K562 (cell line): ENCODE measurements around the gene PTCH2. TPM values are rescaled to one million over a fixed set of nuclear protein-coding genes. Genes with fewer than 3 reads are reported as not detected.
A peak's percentile ranks its signal among the peaks of the same experiment; 100 is the strongest.

Experiments used
- ARHGAP35 ChIP-seq: fragments of 450-650 bp; IDR thresholded peaks from 2 replicates; pipeline ENCODE4 v1.6.1; 2018; ENCODE audit not compliant: partially characterized antibody
- CREB1 ChIP-seq, 2 experiments: sonication (generic) in 1 of 2; formaldehyde crosslinking in 1 of 2; IDR thresholded peaks; 2 replicates each; pipeline versions ENCODE4 v1.6.1 to v1.8.0; 2012 to 2022; ENCODE audit warnings: inconsistent platforms in 1 of 2, mild to moderate bottlenecking in 1 of 2, missing genetic modification reagents in 1 of 2, moderate library complexity in 1 of 2
- FOXK2 ChIP-seq, 2 experiments: fragments of 450-650 bp; IDR thresholded peaks in 1 of 2; conservative IDR thresholded peaks in 1 of 2; 2 replicates each; pipeline ENCODE4 v1.6.1; 2016; ENCODE audit warnings: low read depth in 2 of 2, mild to moderate bottlenecking in 1 of 2
- KLF6 ChIP-seq: fragments of 250-450 bp; sonication (Bioruptor Pico); IDR thresholded peaks from 2 replicates; pipeline ENCODE4 v1.4.0; 2020; ENCODE audit warnings: mild to moderate bottlenecking, moderate library complexity, borderline replicate concordance
- LCOR ChIP-seq: sonication (generic); formaldehyde crosslinking; IDR thresholded peaks from 2 replicates; pipeline ENCODE4 v1.8.0; 2022; ENCODE audit warnings: mild to moderate bottlenecking, missing genetic modification reagents
- MCM3 ChIP-seq: fragments of 450-650 bp; IDR thresholded peaks from 2 replicates; pipeline ENCODE4 v1.6.1; 2016
- PRMT5 ChIP-seq: sonication (generic); formaldehyde crosslinking; IDR thresholded peaks from 2 replicates; pipeline ENCODE4 v1.5.0; 2020; ENCODE audit warnings: missing genetic modification reagents
- RFX7 ChIP-seq: fragments of 250-450 bp; sonication (Bioruptor Pico); IDR thresholded peaks from 2 replicates; pipeline ENCODE4 v1.5.1; 2021; ENCODE audit warnings: mild to moderate bottlenecking
- SMARCB1 ChIP-seq: IDR thresholded peaks from 2 replicates; pipeline ENCODE4 v1.6.1; 2011; ENCODE audit warnings: improper control_type of control experiment, low read depth; ENCODE audit not compliant: insufficient read length
- TAF9B ChIP-seq: fragments of 450-650 bp; IDR thresholded peaks from 2 replicates; pipeline ENCODE4 v1.6.1; 2018; ENCODE audit warnings: mild to moderate bottlenecking; ENCODE audit not compliant: partially characterized antibody
- TCF7 ChIP-seq: sonication (generic); IDR thresholded peaks from 2 replicates; pipeline ENCODE4 v1.6.1; 2016; ENCODE audit warnings: antibody characterized with exemption, borderline replicate concordance
- YY1 ChIP-seq, 3 experiments: IDR thresholded peaks; 2 replicates each; pipeline ENCODE4 v1.6.1; 2011; ENCODE audit warnings: low read length in 2 of 3, mild to moderate bottlenecking in 2 of 3, moderate library complexity in 2 of 3, borderline replicate concordance in 1 of 3, control low read depth in 1 of 3, low read depth in 1 of 3; ENCODE audit not compliant: insufficient read depth in 3 of 3, insufficient replicate concordance in 2 of 3, control insufficient read depth in 1 of 3, insufficient read length in 1 of 3; ENCODE audit errors: extremely low read depth in 1 of 3
- ZNF143 ChIP-seq: sonication (generic); formaldehyde crosslinking; IDR thresholded peaks from 2 replicates; pipeline ENCODE4 v1.9.0; 2022; ENCODE audit warnings: mild to moderate bottlenecking, missing genetic modification reagents
- ZNF384 ChIP-seq: IDR thresholded peaks from 2 replicates; pipeline ENCODE4 v1.6.1; 2012; ENCODE audit warnings: low read depth, low read length, improper control_type of control experiment
- ZNF408 ChIP-seq: fragments of 250-450 bp; sonication (Bioruptor Pico); IDR thresholded peaks from 2 replicates; pipeline ENCODE4 v1.4.0; 2020; ENCODE audit warnings: low read depth, mild to moderate bottlenecking, moderate library complexity
- polyA plus RNA-seq, 8 experiments: library from polyadenylated mRNA; depleted of rRNA in 4 of 8; stranded (reverse) in 5 of 8; unstranded in 3 of 8; fragments of >200 nt; fragmentation: Nextera tagmentation in 2 of 8; fragmentation: Illumina TruSeq in 1 of 8; extraction: Ambion mirVana in 2 of 8; extraction: Trizol in 1 of 8; gene quantifications; 2 replicates each; pipeline versions ENCODE4 v1.2.1 to v1.2.3, GENCODE V29; 2011 to 2014; ENCODE audit warnings: inconsistent platforms in 1 of 8, missing spikeins in 1 of 8
- total RNA-seq, 7 experiments: library from RNA; depleted of rRNA in 6 of 7; stranded (reverse); fragments of >200 nt in 6 of 7; fragmentation: Illumina TruSeq in 2 of 7; extraction: Trizol in 2 of 7; gene quantifications; 2 replicates each; pipeline versions ENCODE4 v1.2.1 to v1.2.3, GENCODE V29; 2011 to 2021; ENCODE audit warnings: low replicate concordance in 1 of 7
- TF ChIP-seq, protein P1 (sequence below): fragments of 450-650 bp; IDR thresholded peaks from 2 replicates; pipeline ENCODE4 v1.6.1; 2016
- TF ChIP-seq, protein P2 (sequence below): sonication (generic); formaldehyde crosslinking; IDR thresholded peaks from 2 replicates; pipeline ENCODE4 v1.8.0; 2022; ENCODE audit warnings: mild to moderate bottlenecking, missing genetic modification reagents
- TF ChIP-seq, protein P3 (sequence below): sonication (generic); formaldehyde crosslinking; IDR thresholded peaks from 2 replicates; pipeline ENCODE4 v1.8.1; 2023; ENCODE audit warnings: mild to moderate bottlenecking, missing genetic modification reagents
- TF ChIP-seq, protein P4 (sequence below): sonication (generic); formaldehyde crosslinking; IDR thresholded peaks from 2 replicates; pipeline ENCODE4 v1.9.0; 2022; ENCODE audit warnings: mild to moderate bottlenecking, missing genetic modification reagents
- TF ChIP-seq, protein P5 (sequence below): fragments of 450-650 bp; IDR thresholded peaks from 2 replicates; pipeline ENCODE4 v1.6.1; 2018; ENCODE audit warnings: mild to moderate bottlenecking, low read depth; ENCODE audit not compliant: partially characterized antibody

PTCH2 gene
- total and polyA plus RNA-seq, 9 of the 15 experiments (the other 6 are each of a cell fraction or from before 2014, with no cell fraction given): 0.15 to 27.3 (median 0.48) TPM; not detected in 1

DNA sequence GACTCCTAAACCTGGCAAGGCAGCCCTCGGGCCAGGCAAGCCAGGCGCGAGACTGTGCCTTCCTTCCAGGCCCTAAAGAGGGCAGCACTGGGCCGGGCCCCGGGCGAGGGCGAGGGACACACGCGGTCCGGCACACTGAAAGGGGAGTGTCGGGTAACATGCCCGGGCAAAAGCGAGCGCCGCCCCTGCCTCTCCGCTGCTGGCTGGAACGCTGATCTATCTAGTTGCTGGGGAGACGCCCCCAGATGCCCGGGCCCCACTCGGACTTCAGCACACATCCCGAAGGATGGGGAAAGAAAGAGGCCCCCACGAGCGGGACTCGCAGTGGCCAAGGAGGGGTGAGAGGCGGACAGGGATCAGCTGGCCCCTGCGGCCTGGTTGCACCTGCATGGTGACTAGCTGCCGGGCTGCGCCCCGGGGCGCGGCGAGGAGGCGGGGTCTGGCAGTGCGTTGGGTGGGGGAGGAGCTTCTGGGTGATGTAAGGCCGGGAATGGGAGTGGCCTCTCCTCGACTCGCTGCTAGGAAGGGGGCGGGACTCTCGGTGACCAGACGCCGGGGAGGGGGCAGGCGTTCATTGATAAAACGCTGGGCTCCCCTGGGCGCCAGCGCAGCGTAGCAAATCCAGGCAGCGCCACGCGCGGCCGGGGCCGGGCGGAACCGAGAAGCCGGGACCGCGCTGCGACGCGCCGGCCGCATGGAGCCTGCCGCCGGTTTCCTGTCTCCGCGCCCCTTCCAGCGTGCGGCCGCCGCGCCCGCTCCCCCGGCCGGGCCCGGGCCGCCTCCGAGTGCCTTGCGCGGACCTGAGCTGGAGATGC, 43.1 kb downstream of the PTCH2 start, which contains the start of gene PLK3 (continued):
- TF ChIP-seq ZNF143 (CRISPR knock-in tag): peak; percentile 42; the same call in 1 of the 2 replicates
- TF ChIP-seq, protein P1, sequence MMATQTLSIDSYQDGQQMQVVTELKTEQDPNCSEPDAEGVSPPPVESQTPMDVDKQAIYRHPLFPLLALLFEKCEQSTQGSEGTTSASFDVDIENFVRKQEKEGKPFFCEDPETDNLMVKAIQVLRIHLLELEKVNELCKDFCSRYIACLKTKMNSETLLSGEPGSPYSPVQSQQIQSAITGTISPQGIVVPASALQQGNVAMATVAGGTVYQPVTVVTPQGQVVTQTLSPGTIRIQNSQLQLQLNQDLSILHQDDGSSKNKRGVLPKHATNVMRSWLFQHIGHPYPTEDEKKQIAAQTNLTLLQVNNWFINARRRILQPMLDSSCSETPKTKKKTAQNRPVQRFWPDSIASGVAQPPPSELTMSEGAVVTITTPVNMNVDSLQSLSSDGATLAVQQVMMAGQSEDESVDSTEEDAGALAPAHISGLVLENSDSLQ: peak; percentile 87
- peak; percentile 77; the same call in 1 of the 2 replicates for TF ChIP-seq KLF6 (CRISPR knock-in tag)
- TF ChIP-seq ZNF384: peak; percentile 61; the same call in 1 of the 2 replicates
- TF ChIP-seq CREB1 (IDR thresholded peaks at IDR 0.05): peak; percentile 43
- TF ChIP-seq CREB1 (CRISPR knock-in tag; IDR thresholded peaks at IDR 0.05): no peak
- no peak for TF ChIP-seq ZNF408 (CRISPR knock-in tag)
- TF ChIP-seq, protein P2, sequence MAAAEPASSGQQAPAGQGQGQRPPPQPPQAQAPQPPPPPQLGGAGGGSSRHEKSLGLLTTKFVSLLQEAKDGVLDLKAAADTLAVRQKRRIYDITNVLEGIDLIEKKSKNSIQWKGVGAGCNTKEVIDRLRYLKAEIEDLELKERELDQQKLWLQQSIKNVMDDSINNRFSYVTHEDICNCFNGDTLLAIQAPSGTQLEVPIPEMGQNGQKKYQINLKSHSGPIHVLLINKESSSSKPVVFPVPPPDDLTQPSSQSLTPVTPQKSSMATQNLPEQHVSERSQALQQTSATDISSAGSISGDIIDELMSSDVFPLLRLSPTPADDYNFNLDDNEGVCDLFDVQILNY (CRISPR knock-in tag): no peak
- no peak for TF ChIP-seq ARHGAP35
- TF ChIP-seq TAF9B: peak; percentile 91
- peak; percentile 90 to 94; a peak in 3 of 4 replicates for TF ChIP-seq FOXK2 (conservative IDR thresholded peaks at IDR 0.05 in 1 of 2, IDR thresholded peaks at IDR 0.05 in 1 of 2; ENCODE audit: low read depth in 2 of 2)
- peak; percentile 62 for TF ChIP-seq SMARCB1
- TF ChIP-seq RFX7 (CRISPR knock-in tag): no peak
- TF ChIP-seq YY1 (IDR thresholded peaks at IDR 0.05; ENCODE audit: borderline replicate concordance in 1 of 3, control insufficient read depth in 1 of 3, extremely low read depth in 1 of 3, insufficient read depth in 3 of 3, insufficient read length in 1 of 3, insufficient replicate concordance in 2 of 3, low read depth in 1 of 3, low read length in 2 of 3): peak in 2 of 3 experiments; percentile 70 to 79
- TF ChIP-seq, protein P3, sequence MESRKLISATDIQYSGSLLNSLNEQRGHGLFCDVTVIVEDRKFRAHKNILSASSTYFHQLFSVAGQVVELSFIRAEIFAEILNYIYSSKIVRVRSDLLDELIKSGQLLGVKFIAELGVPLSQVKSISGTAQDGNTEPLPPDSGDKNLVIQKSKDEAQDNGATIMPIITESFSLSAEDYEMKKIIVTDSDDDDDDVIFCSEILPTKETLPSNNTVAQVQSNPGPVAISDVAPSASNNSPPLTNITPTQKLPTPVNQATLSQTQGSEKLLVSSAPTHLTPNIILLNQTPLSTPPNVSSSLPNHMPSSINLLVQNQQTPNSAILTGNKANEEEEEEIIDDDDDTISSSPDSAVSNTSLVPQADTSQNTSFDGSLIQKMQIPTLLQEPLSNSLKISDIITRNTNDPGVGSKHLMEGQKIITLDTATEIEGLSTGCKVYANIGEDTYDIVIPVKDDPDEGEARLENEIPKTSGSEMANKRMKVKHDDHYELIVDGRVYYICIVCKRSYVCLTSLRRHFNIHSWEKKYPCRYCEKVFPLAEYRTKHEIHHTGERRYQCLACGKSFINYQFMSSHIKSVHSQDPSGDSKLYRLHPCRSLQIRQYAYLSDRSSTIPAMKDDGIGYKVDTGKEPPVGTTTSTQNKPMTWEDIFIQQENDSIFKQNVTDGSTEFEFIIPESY (CRISPR knock-in tag): peak; percentile 51; the same call in 1 of the 2 replicates
- TF ChIP-seq, protein P4, sequence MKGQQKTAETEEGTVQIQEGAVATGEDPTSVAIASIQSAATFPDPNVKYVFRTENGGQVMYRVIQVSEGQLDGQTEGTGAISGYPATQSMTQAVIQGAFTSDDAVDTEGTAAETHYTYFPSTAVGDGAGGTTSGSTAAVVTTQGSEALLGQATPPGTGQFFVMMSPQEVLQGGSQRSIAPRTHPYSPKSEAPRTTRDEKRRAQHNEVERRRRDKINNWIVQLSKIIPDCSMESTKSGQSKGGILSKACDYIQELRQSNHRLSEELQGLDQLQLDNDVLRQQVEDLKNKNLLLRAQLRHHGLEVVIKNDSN (CRISPR knock-in tag): no peak; the same call in 1 of the 2 replicates
- peak; percentile 92; the same call in 1 of the 2 replicates for TF ChIP-seq LCOR (CRISPR knock-in tag)
- TF ChIP-seq MCM3: no peak
- TF ChIP-seq, protein P5, sequence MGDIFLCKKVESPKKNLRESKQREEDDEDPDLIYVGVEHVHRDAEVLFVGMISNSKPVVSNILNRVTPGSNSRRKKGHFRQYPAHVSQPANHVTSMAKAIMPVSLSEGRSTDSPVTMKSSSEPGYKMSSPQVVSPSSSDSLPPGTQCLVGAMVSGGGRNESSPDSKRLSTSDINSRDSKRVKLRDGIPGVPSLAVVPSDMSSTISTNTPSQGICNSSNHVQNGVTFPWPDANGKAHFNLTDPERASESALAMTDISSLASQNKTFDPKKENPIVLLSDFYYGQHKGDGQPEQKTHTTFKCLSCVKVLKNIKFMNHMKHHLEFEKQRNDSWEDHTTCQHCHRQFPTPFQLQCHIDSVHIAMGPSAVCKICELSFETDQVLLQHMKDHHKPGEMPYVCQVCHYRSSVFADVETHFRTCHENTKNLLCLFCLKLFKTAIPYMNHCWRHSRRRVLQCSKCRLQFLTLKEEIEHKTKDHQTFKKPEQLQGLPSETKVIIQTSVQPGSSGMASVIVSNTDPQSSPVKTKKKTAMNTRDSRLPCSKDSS: no peak
- peak; percentile 49; the same call in 1 of the 2 replicates for TF ChIP-seq TCF7
- no peak for TF ChIP-seq PRMT5 (CRISPR knock-in tag)
